HFF-Myc (cell line): ENCODE measurements around the gene LEPROT.
"Not testable (repeated sequence)": the region's sequence is repeated elsewhere in the genome, so short reads cannot be mapped to it uniquely, and the experiment has no call there.

Experiments
- DNase-seq: peaks from one replicate; pipeline ENCODE4 v3.0.0-alpha.2; 2011; ENCODE audit warnings: low read depth; ENCODE audit errors: extremely low read depth
- H3K4me3 ChIP-seq: replicated peaks from 2 replicates; pipeline ENCODE4 v1.5.1; 2011; ENCODE audit warnings: low read depth, mild to moderate bottlenecking, control low read depth, low read length
- CTCF ChIP-seq: IDR thresholded peaks from 2 replicates; pipeline ENCODE4 v1.5.1; 2012; ENCODE audit warnings: mild to moderate bottlenecking, low read depth, low read length, control low read depth; ENCODE audit errors: missing control alignments

Gene LEPROT

GRCh38 chr1:65420590-65421350 lies at the start of gene LEPROT, which contains the start of gene LEPR:
TSS of gene LEPROT (plus strand) at chr1:65420668. CDS start at chr1:65420725, 57 bp downstream.
TSS of gene LEPR (plus strand) at chr1:65420668. CDS start at chr1:65565566, 144,898 bp downstream.
- TF ChIP-seq CTCF = no peak
- peak; percentile 48 for DNase-seq
- peak within 1 kb of the TSS; percentile 76 for H3K4me3 ChIP-seq

GRCh38 chr1:65371544-65371943 lies 48.9 kb upstream of the LEPROT start:
- no peak for DNase-seq
- H3K4me3 ChIP-seq = no peak overlapping the region
- TF ChIP-seq CTCF = no peak

GRCh38 chr1:65372557-65372956 lies 47.9 kb upstream of the LEPROT start:
- TF ChIP-seq CTCF = no peak
- no peak for DNase-seq
- H3K4me3 ChIP-seq = no peak overlapping the region

- no peak for DNase-seq
- H3K4me3 ChIP-seq = no peak overlapping the region
- TF ChIP-seq CTCF = no peak
These were observed 42.8 kb upstream of the LEPROT start for GRCh38 chr1:65377496-65378246.

- DNase-seq = no peak
- H3K4me3 ChIP-seq = no peak overlapping the region
- TF ChIP-seq CTCF = no peak
These were observed 42.1 kb upstream of the LEPROT start for GRCh38 chr1:65378247-65378946.

- not testable (repeated sequence) for DNase-seq, H3K4me3 ChIP-seq
These were observed 36.0 kb upstream of the LEPROT start for GRCh38 chr1:65384426-65384825.

GRCh38 chr1:65386439-65386838 lies 34.0 kb upstream of the LEPROT start:
- no peak for DNase-seq
- TF ChIP-seq CTCF = no peak
- no peak overlapping the region for H3K4me3 ChIP-seq
